ENCODE data around the gene OPN1SW. TPM values are rescaled to one million over a fixed set of nuclear protein-coding genes. Genes with fewer than 3 reads are reported as not detected.
A peak's percentile ranks its signal among the peaks of the same experiment; 100 is the strongest.

OPN1SW gene
- total and polyA plus RNA-seq, 3 experiments from 2014 or later = not detected

- Histone ChIP-seq H3K9me3 (ENCODE audit: low read length) (no peaks in the 10 kb centered on the region), H3K27ac (ENCODE audit: low read depth, low read length) (no peak overlapping the region), H3K27me3 (ENCODE audit: insufficient read depth, low read length, poor library complexity, severe bottlenecking) (no peaks in the 10 kb centered on the region), H3K36me3 (ENCODE audit: insufficient read depth, low read length) (no peaks in the 10 kb centered on the region), H3K4me3 (ENCODE audit: low read length) (no peak overlapping the region), H3K4me1 (ENCODE audit: insufficient read depth, low read length) (no peaks in the 10 kb centered on the region)
- no peak for DNase-seq
- Mint-ChIP-seq H3K4me3 (no peak overlapping the region), H3K36me3 (peaks cover 5 to 17% (median 13%) of the 10 kb centered on the region in 3 donors), H3K9me3 (no peaks in the 10 kb centered on the region), H3K27ac (no peak overlapping the region), H3K27me3 (no peaks in the 10 kb centered on the region), H3K4me1 (no peaks in the 10 kb centered on the region)
- CTCF ChIA-PET = no interaction called here
- POLR2A ChIA-PET = no interaction called here
These were observed 25.0 kb upstream of the OPN1SW start for GRCh38 chr7:128800567-128800966.

DNA sequence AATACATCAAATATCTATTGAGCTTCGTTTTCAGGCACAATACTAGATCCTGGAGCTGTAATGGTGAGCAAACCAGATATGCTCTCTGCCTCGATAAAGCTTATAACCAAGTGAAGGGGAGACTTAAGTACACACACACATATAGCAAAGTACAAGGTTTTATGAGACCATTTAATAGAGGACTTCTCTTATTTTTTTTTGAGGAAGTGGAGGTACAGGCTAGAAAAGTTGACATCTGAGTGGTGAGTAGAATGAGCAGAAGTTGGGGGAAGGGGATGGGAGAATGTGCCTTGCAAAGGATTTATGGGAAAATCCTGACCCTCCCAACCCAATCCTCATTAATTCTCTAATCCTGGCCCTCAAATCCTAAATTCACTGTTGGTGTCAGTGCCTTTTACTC lies 23.9 kb upstream of the OPN1SW start:
- H3K27me3 ChIP-seq (ENCODE audit: insufficient read depth, low read length, poor library complexity, severe bottlenecking) = no peaks in the 10 kb centered on the region
- no peaks in the 10 kb centered on the region for H3K9me3 ChIP-seq (ENCODE audit: low read length)
- CTCF ChIA-PET = no interaction called here
- H3K9me3 Mint-ChIP-seq = no peaks in the 10 kb centered on the region
- no peak overlapping the region for H3K27ac Mint-ChIP-seq
- no peaks in the 10 kb centered on the region for H3K36me3 ChIP-seq (ENCODE audit: insufficient read depth, low read length)
- no peak overlapping the region for H3K4me3 Mint-ChIP-seq
- H3K36me3 Mint-ChIP-seq = peaks cover 5 to 13% (median 9%) of the 10 kb centered on the region in 3 donors
- H3K4me1 Mint-ChIP-seq = no peaks in the 10 kb centered on the region
- no peaks in the 10 kb centered on the region for H3K27me3 Mint-ChIP-seq
- POLR2A ChIA-PET = no interaction called here
- no peak overlapping the region for H3K4me3 ChIP-seq (ENCODE audit: low read length)
- H3K4me1 ChIP-seq (ENCODE audit: insufficient read depth, low read length) = no peaks in the 10 kb centered on the region
- DNase-seq = no peak
- no peak overlapping the region for H3K27ac ChIP-seq (ENCODE audit: low read depth, low read length)

- Mint-ChIP-seq H3K4me3 (no peak overlapping the region), H3K27me3 (no peaks in the 10 kb centered on the region), H3K9me3 (no peaks in the 10 kb centered on the region), H3K36me3 (peaks cover 4 to 14% (median 4%) of the 10 kb centered on the region in 3 donors), H3K4me1 (peaks cover 0 to 9% (median 6%) of the 10 kb centered on the region in 3 donors), H3K27ac (no peak overlapping the region)
- Histone ChIP-seq H3K4me1 (ENCODE audit: insufficient read depth, low read length) (peaks cover 8% of the 10 kb centered on the region), H3K27ac (ENCODE audit: low read depth, low read length) (no peak overlapping the region), H3K4me3 (ENCODE audit: low read length) (no peak overlapping the region), H3K9me3 (ENCODE audit: low read length) (no peaks in the 10 kb centered on the region), H3K27me3 (ENCODE audit: insufficient read depth, low read length, poor library complexity, severe bottlenecking) (no peaks in the 10 kb centered on the region), H3K36me3 (ENCODE audit: insufficient read depth, low read length) (no peaks in the 10 kb centered on the region)
- ChIA-PET POLR2A (interaction anchor here (0.7 kb wide), 1 partner anchor 10 kb away, joined by 3 read pairs; no protein-coding TSS in a partner anchor), CTCF (interaction anchor here (1.3 kb wide), 1 partner anchor 87 kb away, joined by 3 read pairs; no protein-coding TSS in a partner anchor)
- no peak for DNase-seq
These were observed 20.7 kb upstream of the OPN1SW start for GRCh38 chr7:128796327-128796726.

GRCh38 chr7:128795129-128795528 lies 19.5 kb upstream of the OPN1SW start:
- Mint-ChIP-seq H3K27ac (peak overlapping the region in 1 of 8 donors; percentile 23), H3K4me1 (peaks cover 4 to 14% (median 10%) of the 10 kb centered on the region in 3 donors), H3K27me3 (no peaks in the 10 kb centered on the region), H3K36me3 (peaks cover 0 to 9% (median 0%) of the 10 kb centered on the region in 3 donors), H3K4me3 (peak overlapping the region in 1 of 7 donors; percentile 82), H3K9me3 (no peaks in the 10 kb centered on the region)
- Histone ChIP-seq H3K36me3 (ENCODE audit: insufficient read depth, low read length) (no peaks in the 10 kb centered on the region), H3K4me3 (ENCODE audit: low read length) (no peak overlapping the region), H3K27ac (ENCODE audit: low read depth, low read length) (no peak overlapping the region), H3K27me3 (ENCODE audit: insufficient read depth, low read length, poor library complexity, severe bottlenecking) (no peaks in the 10 kb centered on the region), H3K9me3 (ENCODE audit: low read length) (no peaks in the 10 kb centered on the region), H3K4me1 (ENCODE audit: insufficient read depth, low read length) (peaks cover 8% of the 10 kb centered on the region)
- no peak for DNase-seq
- POLR2A ChIA-PET = no interaction called here
- CTCF ChIA-PET = interaction anchor here (0.6 to 1.3 kb wide), 2 partner anchors 75 to 88 kb away, joined by 3 read pairs; no protein-coding TSS in a partner anchor

- Mint-ChIP-seq H3K4me1 (peaks cover 4 to 20% (median 13%) of the 10 kb centered on the region in 3 donors), H3K27ac (no peak overlapping the region), H3K4me3 (peak overlapping the region in 2 of 7 donors; percentile 46 to 82), H3K9me3 (no peaks in the 10 kb centered on the region), H3K36me3 (peaks cover 0 to 9% (median 0%) of the 10 kb centered on the region in 3 donors), H3K27me3 (no peaks in the 10 kb centered on the region)
- H3K36me3 ChIP-seq (ENCODE audit: insufficient read depth, low read length) = no peaks in the 10 kb centered on the region
- DNase-seq = no peak
- H3K9me3 ChIP-seq (ENCODE audit: low read length) = no peaks in the 10 kb centered on the region
- H3K4me3 ChIP-seq (ENCODE audit: low read length) = no peak overlapping the region
- CTCF ChIA-PET = no interaction called here
- H3K27me3 ChIP-seq (ENCODE audit: insufficient read depth, low read length, poor library complexity, severe bottlenecking) = no peaks in the 10 kb centered on the region
- POLR2A ChIA-PET = no interaction called here
- no peak overlapping the region for H3K27ac ChIP-seq (ENCODE audit: low read depth, low read length)
- H3K4me1 ChIP-seq (ENCODE audit: insufficient read depth, low read length) = peaks cover 8% of the 10 kb centered on the region
These were observed 18.8 kb upstream of the OPN1SW start for GRCh38 chr7:128794436-128794835.

DNA sequence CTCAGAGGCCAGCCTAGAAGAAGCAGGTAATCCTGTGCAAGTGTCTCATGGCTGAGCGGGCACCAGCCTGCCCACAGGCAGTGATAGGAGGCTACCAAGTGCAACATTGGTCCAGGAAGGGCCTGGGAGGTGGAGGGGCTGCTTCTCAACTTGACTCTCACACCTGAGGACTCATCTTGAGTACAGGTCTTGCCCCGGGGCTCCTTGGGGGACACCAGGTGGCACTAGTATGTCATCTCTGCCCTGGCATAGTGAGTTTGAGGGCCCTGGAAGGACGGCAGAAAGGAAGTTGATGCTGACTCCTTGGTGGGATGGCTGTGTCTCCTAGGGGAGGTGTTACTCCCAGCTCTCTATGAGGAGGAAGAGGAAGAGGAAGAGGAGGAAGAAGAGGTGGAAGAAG lies 18.4 kb upstream of the OPN1SW start:
- Histone ChIP-seq H3K4me1 (ENCODE audit: insufficient read depth, low read length) (peaks cover 8% of the 10 kb centered on the region), H3K4me3 (ENCODE audit: low read length) (no peak overlapping the region), H3K27ac (ENCODE audit: low read depth, low read length) (no peak overlapping the region), H3K27me3 (ENCODE audit: insufficient read depth, low read length, poor library complexity, severe bottlenecking) (no peaks in the 10 kb centered on the region), H3K36me3 (ENCODE audit: insufficient read depth, low read length) (no peaks in the 10 kb centered on the region), H3K9me3 (ENCODE audit: low read length) (no peaks in the 10 kb centered on the region)
- Mint-ChIP-seq H3K9me3 (no peaks in the 10 kb centered on the region), H3K27me3 (no peaks in the 10 kb centered on the region), H3K4me1 (peaks cover 4 to 20% (median 13%) of the 10 kb centered on the region in 3 donors), H3K4me3 (peak overlapping the region in 3 of 7 donors; percentile 7 to 63 (median 46)), H3K27ac (peak overlapping the region in 3 of 8 donors; percentile 18 to 83 (median 31)), H3K36me3 (peaks cover 0 to 9% (median 0%) of the 10 kb centered on the region in 3 donors)
- peak in 1 of 5 donors; percentile 27 for DNase-seq
- POLR2A ChIA-PET = no interaction called here
- CTCF ChIA-PET = no interaction called here

GRCh38 chr7:128793181-128793547 lies 17.6 kb upstream of the OPN1SW start:
- peak overlapping the region in 3 of 8 donors; percentile 18 to 77 (median 47) for H3K27ac Mint-ChIP-seq
- H3K27me3 ChIP-seq (ENCODE audit: insufficient read depth, low read length, poor library complexity, severe bottlenecking) = no peaks in the 10 kb centered on the region
- no peaks in the 10 kb centered on the region for H3K27me3 Mint-ChIP-seq
- peaks cover 0 to 9% (median 0%) of the 10 kb centered on the region in 3 donors for H3K36me3 Mint-ChIP-seq
- H3K9me3 ChIP-seq (ENCODE audit: low read length) = no peaks in the 10 kb centered on the region
- ChIA-PET CTCF (no interaction called here), POLR2A (no interaction called here)
- H3K27ac ChIP-seq (ENCODE audit: low read depth, low read length) = peak overlapping the region; percentile 31
- DNase-seq = no peak
- no peak overlapping the region for H3K4me3 ChIP-seq (ENCODE audit: low read length)
- no peaks in the 10 kb centered on the region for H3K36me3 ChIP-seq (ENCODE audit: insufficient read depth, low read length)
- peak overlapping the region in 6 of 7 donors; percentile 17 to 95 (median 66) for H3K4me3 Mint-ChIP-seq
- no peaks in the 10 kb centered on the region for H3K9me3 Mint-ChIP-seq
- peaks cover 8% of the 10 kb centered on the region for H3K4me1 ChIP-seq (ENCODE audit: insufficient read depth, low read length)
- H3K4me1 Mint-ChIP-seq = peaks cover 4 to 20% (median 13%) of the 10 kb centered on the region in 3 donors

DNA sequence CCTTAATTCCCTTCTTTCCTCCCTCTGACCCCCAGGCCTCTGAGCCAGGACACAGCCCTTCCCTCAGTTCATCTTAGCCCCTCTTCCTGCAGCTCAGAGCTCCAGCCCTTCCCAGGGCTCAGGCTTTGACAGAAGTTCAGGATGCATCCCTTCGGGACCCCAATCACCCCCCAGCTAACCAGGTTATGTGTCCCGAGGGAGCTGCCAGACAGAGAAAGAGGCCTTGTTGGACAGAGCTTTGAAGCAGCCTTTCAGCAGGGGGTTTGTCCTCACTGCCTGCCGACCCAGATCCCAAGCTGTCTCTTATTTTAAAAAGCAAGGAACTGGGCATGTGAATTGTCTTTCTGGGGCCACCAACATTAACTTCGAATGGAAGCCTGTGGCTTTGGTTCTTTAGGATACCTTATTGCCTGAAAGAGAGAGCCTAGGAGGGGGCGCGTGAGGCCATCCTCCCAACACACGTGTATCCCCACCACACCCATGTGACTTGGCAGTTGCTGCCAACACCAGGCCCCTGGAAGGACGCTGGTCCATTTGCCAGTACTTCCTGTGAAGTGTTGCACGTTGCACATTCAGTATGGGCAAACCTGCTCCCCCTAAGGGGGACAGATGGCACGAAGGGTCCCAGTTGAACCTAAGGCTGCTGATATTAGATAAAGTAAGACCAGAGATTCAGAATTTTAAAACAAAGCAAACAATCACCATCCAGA lies 17.0 kb upstream of the OPN1SW start:
- Mint-ChIP-seq H3K4me3 (peak overlapping the region; percentile 42 to 96 (median 67)), H3K27me3 (no peaks in the 10 kb centered on the region)

More for the DNA sequence above, 17.0 kb upstream of the OPN1SW start:
- H3K27ac Mint-ChIP-seq = peak overlapping the region in 3 of 8 donors; percentile 9 to 86 (median 42)
- H3K9me3 Mint-ChIP-seq = no peaks in the 10 kb centered on the region
- DNase-seq = no peak
- POLR2A ChIA-PET = no interaction called here
- peaks cover 8% of the 10 kb centered on the region for H3K4me1 ChIP-seq (ENCODE audit: insufficient read depth, low read length)
- no peak overlapping the region for H3K4me3 ChIP-seq (ENCODE audit: low read length)
- H3K36me3 Mint-ChIP-seq = peaks cover 0 to 9% (median 0%) of the 10 kb centered on the region in 3 donors
- H3K4me1 Mint-ChIP-seq = peaks cover 4 to 21% (median 13%) of the 10 kb centered on the region in 3 donors
- CTCF ChIA-PET = no interaction called here
- H3K27me3 ChIP-seq (ENCODE audit: insufficient read depth, low read length, poor library complexity, severe bottlenecking) = no peaks in the 10 kb centered on the region
- no peaks in the 10 kb centered on the region for H3K9me3 ChIP-seq (ENCODE audit: low read length)
- H3K36me3 ChIP-seq (ENCODE audit: insufficient read depth, low read length) = no peaks in the 10 kb centered on the region
- H3K27ac ChIP-seq (ENCODE audit: low read depth, low read length) = peak overlapping the region; percentile 51

Data from CD8-positive, alpha-beta memory T cell (primary cell).